Lower leg skin (tissue), 4 donors: ENCODE measurements around the gene TRIM10. TPM values are rescaled to one million over a fixed set of nuclear protein-coding genes. Genes with fewer than 3 reads are reported as not detected.
"Not testable (repeated sequence)": the region's sequence is repeated elsewhere in the genome, so short reads cannot be mapped to it uniquely, and the experiment has no call there.

Experiments used
- DNase-seq, 2 donors: peaks; one replicate each; pipeline ENCODE4 v3.0.0-alpha.2; 2019; ENCODE audit warnings: low spot score in 2 of 2
- H3K4me3 ChIP-seq: fragments of 200-600 bp; sonication (generic); 2 replicates; pipeline ENCODE4 v1.5.1; 2017; ENCODE audit warnings: mild to moderate bottlenecking, low read depth; ENCODE audit not compliant: poor library complexity, severe bottlenecking
- CTCF ChIP-seq, 3 donors: fragments of 450-650 bp; IDR thresholded peaks; one replicate each; pipeline ENCODE4 v1.5.1; 2016; ENCODE audit warnings: antibody characterized with exemption in 3 of 3, mild to moderate bottlenecking in 3 of 3, moderate library complexity in 2 of 3
- POLR2A ChIP-seq, 2 donors: fragments of 450-650 bp; IDR thresholded peaks; one replicate each; pipeline ENCODE4 v1.6.1; 2016 to 2017; ENCODE audit warnings: antibody characterized with exemption in 2 of 2, mild to moderate bottlenecking in 1 of 2, moderate library complexity in 1 of 2
- WGBS, 2 donors: methylation state at CpG; one replicate each; pipeline ENCODE4 v1.1.5; 2018; 5-methylcytosine and 5-hydroxymethylcytosine counted together
- intact Hi-C: fragments of 100-400 bp; cut with DNase I; formaldehyde crosslinking; loops from one replicate; pipeline ENCODE4 v1.15.0; 2023; ENCODE audit warnings: low total_unique reads
- total RNA-seq, 4 donors: library from RNA; depleted of rRNA; stranded (reverse); fragments of >200 nt; gene quantifications; one replicate each; pipeline ENCODE4 v1.1.0, GENCODE V29; 2016

The TRIM10 gene
- total RNA-seq, 4 donors from 2014 or later, result 0.13 to 1.1 (median 0.64) TPM

GRCh38 chr6:30142665-30143064 lies 18.3 kb downstream of the TRIM10 start:
- WGBS, 2 donors, result 72 to 80% methylated on average over 3 of the region's 3 CpGs
- no peak overlapping the region for H3K4me3 ChIP-seq
- TF ChIP-seq CTCF (IDR thresholded peaks at IDR 0.05) (no peak), POLR2A (IDR thresholded peaks at IDR 0.05) (no peak)
- DNase-seq, result no peak
- intact Hi-C loops, result no loop called here

- intact Hi-C loops, H3K4me3 ChIP-seq, DNase-seq: not testable (repeated sequence)
- 85 to 86% methylated on average over 8 of the region's 8 CpGs for WGBS, 2 donors
Measured at GRCh38 chr6:30140240-30140639, 20.8 kb downstream of the TRIM10 start.

- DNase-seq, result no peak
- no peak for TF ChIP-seq POLR2A (IDR thresholded peaks at IDR 0.05)
- TF ChIP-seq CTCF (IDR thresholded peaks at IDR 0.05), result no peak
- WGBS, 2 donors, result 78 to 81% methylated on average over 11 of the region's 11 CpGs
- intact Hi-C loops, result no loop called here
- H3K4me3 ChIP-seq, result no peak overlapping the region
Measured at GRCh38 chr6:30136570-30137286, 24.3 kb downstream of the TRIM10 start.

GRCh38 chr6:30135757-30136156 lies 25.3 kb downstream of the TRIM10 start, which contains the start of gene TRIM40:
TSS of gene TRIM40 (plus strand) at chr6:30136140. CDS start at chr6:30137037, 897 bp downstream.
- intact Hi-C loops, result no loop called here
- DNase-seq, result no peak
- TF ChIP-seq POLR2A (IDR thresholded peaks at IDR 0.05) (no peak), CTCF (IDR thresholded peaks at IDR 0.05) (no peak)
- H3K4me3 ChIP-seq, result no peak within 1 kb of the TSS
- WGBS, 2 donors, result 73 to 77% methylated on average over 4 of the region's 4 CpGs

- DNase-seq, result no peak
- TF ChIP-seq POLR2A (IDR thresholded peaks at IDR 0.05) (no peak), CTCF (IDR thresholded peaks at IDR 0.05) (no peak)
- intact Hi-C loops, result no loop called here
- no peak overlapping the region for H3K4me3 ChIP-seq
- WGBS, 2 donors, result 76 to 84% methylated on average over 2 of the region's 2 CpGs
Measured at GRCh38 chr6:30135147-30135546, 25.9 kb downstream of the TRIM10 start.

- no peak for DNase-seq
- H3K4me3 ChIP-seq, result no peak overlapping the region
- intact Hi-C loops, result no loop called here
- TF ChIP-seq POLR2A (IDR thresholded peaks at IDR 0.05) (no peak), CTCF (IDR thresholded peaks at IDR 0.05) (no peak)
- WGBS, 2 donors, result 68 to 76% methylated on average over 2 of the region's 2 CpGs
Measured at GRCh38 chr6:30131947-30132497, 29.0 kb downstream of the TRIM10 start.
